ENCODE measurements around the gene CLEC10A. TPM values are rescaled to one million over a fixed set of nuclear protein-coding genes. Genes with fewer than 3 reads are reported as not detected.
"Not testable (repeated sequence)": the region's sequence is repeated elsewhere in the genome, so short reads cannot be mapped to it uniquely, and the experiment has no call there.

CLEC10A gene
- total RNA-seq, 4 donors from 2014 or later = 1.8 to 9.9 (median 5.6) TPM

- Histone ChIP-seq H3K27ac (no peak overlapping the region), H3K36me3 (no peaks in the 10 kb centered on the region), H3K4me3 (no peak overlapping the region), H3K27me3 (no peaks in the 10 kb centered on the region), H3K4me1 (no peaks in the 10 kb centered on the region), H3K9me3 (no peaks in the 10 kb centered on the region)
- no peak for DNase-seq
- TF ChIP-seq POLR2A (IDR thresholded peaks at IDR 0.05) = no peak
- TF ChIP-seq CTCF (IDR thresholded peaks at IDR 0.05) = no peak
Measured at GRCh38 chr17:7122381-7122780, 42.3 kb upstream of the CLEC10A start.

- not testable (repeated sequence) for H3K4me3 ChIP-seq, H3K27me3 ChIP-seq, H3K4me1 ChIP-seq, H3K36me3 ChIP-seq, H3K9me3 ChIP-seq
- DNase-seq = peak in 2 of 3 donors; percentile 6 to 47
- H3K27ac ChIP-seq = peak overlapping the region in 2 of 4 donors; percentile 3 to 56
Measured at GRCh38 chr17:7120635-7121034, 40.6 kb upstream of the CLEC10A start.

GRCh38 chr17:7120123-7120522 is 40.1 kb upstream of the CLEC10A start:
- Histone ChIP-seq H3K36me3 (no peaks in the 10 kb centered on the region), H3K4me1 (no peaks in the 10 kb centered on the region), H3K9me3 (no peaks in the 10 kb centered on the region), H3K4me3 (no peak overlapping the region), H3K27me3 (no peaks in the 10 kb centered on the region), H3K27ac (no peak overlapping the region)
- no peak for TF ChIP-seq CTCF (IDR thresholded peaks at IDR 0.05)
- TF ChIP-seq POLR2A (IDR thresholded peaks at IDR 0.05) = no peak
- DNase-seq = no peak

- no peak overlapping the region for H3K4me3 ChIP-seq
- no peaks in the 10 kb centered on the region for H3K4me1 ChIP-seq
- no peaks in the 10 kb centered on the region for H3K27me3 ChIP-seq
- no peaks in the 10 kb centered on the region for H3K9me3 ChIP-seq
- no peak overlapping the region for H3K27ac ChIP-seq
- DNase-seq = peak in 2 of 3 donors; percentile 28 to 40
- no peak for TF ChIP-seq CTCF (IDR thresholded peaks at IDR 0.05)
- no peak for TF ChIP-seq POLR2A (IDR thresholded peaks at IDR 0.05)
- H3K36me3 ChIP-seq = no peaks in the 10 kb centered on the region
Measured at GRCh38 chr17:7119314-7119713, 39.3 kb upstream of the CLEC10A start.

GRCh38 chr17:7114875-7115614 is 35.0 kb upstream of the CLEC10A start:
- TF ChIP-seq CTCF (IDR thresholded peaks at IDR 0.05) (no peak), POLR2A (IDR thresholded peaks at IDR 0.05) (no peak)
- H3K9me3 ChIP-seq = no peaks in the 10 kb centered on the region
- peak in 1 of 3 donors; percentile 44 for DNase-seq
- H3K4me3 ChIP-seq = no peak overlapping the region
- H3K27me3 ChIP-seq = no peaks in the 10 kb centered on the region
- H3K36me3 ChIP-seq = no peaks in the 10 kb centered on the region
- H3K4me1 ChIP-seq = no peaks in the 10 kb centered on the region
- peak overlapping the region in 1 of 4 donors; percentile 5 for H3K27ac ChIP-seq

GRCh38 chr17:7114241-7114874 is 34.3 kb upstream of the CLEC10A start, which contains the start of gene ASGR2:
Gene ASGR2 (minus strand): TSS chr17:7114822. CDS start chr17:7114240, 582 bp downstream.
- Histone ChIP-seq H3K36me3 (no peaks in the 10 kb centered on the region), H3K4me3 (peak within 1 kb of the TSS in 1 of 4 donors; percentile 36), H3K27ac (peak within 1 kb of the TSS in 1 of 4 donors; percentile 5), H3K27me3 (no peaks in the 10 kb centered on the region), H3K4me1 (no peaks in the 10 kb centered on the region), H3K9me3 (no peaks in the 10 kb centered on the region)
- TF ChIP-seq CTCF (IDR thresholded peaks at IDR 0.05) (no peak), POLR2A (IDR thresholded peaks at IDR 0.05) (no peak)
- DNase-seq = peak in 1 of 3 donors; percentile 36
